Activated T-helper 9 cell treated with anti-CD3 and anti-CD28 coated beads, Interleukin-2, amount 50 U/mL, for 16 hours (primary cell): ENCODE results near the gene OR2L8.

Experiments
- DNase-seq: peaks from one replicate; pipeline ENCODE4 v3.0.0-alpha.2; 2020; ENCODE audit warnings: low read depth

OR2L8 gene

GRCh38 chr1:247948558-247948957 is at the start of gene OR2L8:
Gene OR2L8, plus strand, starts transcription at chr1:247948858. Its CDS starts 0 bp downstream, at chr1:247948858.
- no peak for DNase-seq

GRCh38 chr1:247904122-247904521 is 44.5 kb upstream of the OR2L8 start:
- no peak for DNase-seq

GRCh38 chr1:247905181-247905580 is 43.5 kb upstream of the OR2L8 start:
- DNase-seq: no peak

- no peak for DNase-seq
Observed at GRCh38 chr1:247905910-247906503, 42.7 kb upstream of the OR2L8 start.

GRCh38 chr1:247906504-247907047 is 42.1 kb upstream of the OR2L8 start:
- no peak for DNase-seq

- DNase-seq: no peak
Observed at GRCh38 chr1:247908766-247909165, 39.9 kb upstream of the OR2L8 start.

- DNase-seq: no peak
Observed at GRCh38 chr1:247913786-247914185, 34.9 kb upstream of the OR2L8 start.

- no peak for DNase-seq
Observed at GRCh38 chr1:247914941-247915662, 33.6 kb upstream of the OR2L8 start.

GRCh38 chr1:247919952-247920351 is 28.7 kb upstream of the OR2L8 start, which contains the start of gene OR2T8:
Gene OR2T8, plus strand, starts transcription at chr1:247920252. Its CDS starts 766 bp downstream, at chr1:247921018.
- DNase-seq: no peak

- DNase-seq: no peak
Observed at GRCh38 chr1:247923941-247924340, 24.7 kb upstream of the OR2L8 start.

GRCh38 chr1:247924868-247925267 is 23.8 kb upstream of the OR2L8 start, which contains the start of gene OR2AJ1:
Gene OR2AJ1, plus strand, starts transcription at chr1:247924889. Its CDS starts 8,880 bp downstream, at chr1:247933769.
- no peak for DNase-seq

GRCh38 chr1:247933989-247934388 is 14.7 kb upstream of the OR2L8 start:
- DNase-seq: no peak

- no peak for DNase-seq
Observed at GRCh38 chr1:247935781-247936180, 12.9 kb upstream of the OR2L8 start.

- no peak for DNase-seq
Observed at GRCh38 chr1:247936415-247936814, 12.2 kb upstream of the OR2L8 start.

- peak; percentile 78 for DNase-seq
Observed at GRCh38 chr1:247936965-247937734, 11.5 kb upstream of the OR2L8 start.

GRCh38 chr1:247942624-247943023 is 6.0 kb upstream of the OR2L8 start:
- no peak for DNase-seq

- no peak for DNase-seq
Observed at GRCh38 chr1:247953408-247953807, 4.8 kb downstream of the OR2L8 start.

GRCh38 chr1:247961791-247962190 is 13.1 kb downstream of the OR2L8 start:
- DNase-seq: no peak

- no peak for DNase-seq
Observed at GRCh38 chr1:247962911-247963588, 14.4 kb downstream of the OR2L8 start.

GRCh38 chr1:247964933-247965332 is 16.3 kb downstream of the OR2L8 start, which contains the start of gene OR2AK2:
Gene OR2AK2, plus strand, starts transcription at chr1:247965233. Its CDS starts 144 bp downstream, at chr1:247965377.
- DNase-seq: no peak

GRCh38 chr1:247966532-247967204 is 18.0 kb downstream of the OR2L8 start:
- no peak for DNase-seq
